CD14-positive monocyte (primary cell): Measurements from ENCODE around the gene BTG3. TPM values are rescaled to one million over a fixed set of nuclear protein-coding genes. Genes with fewer than 3 reads are reported as not detected.

Source experiments
- DNase-seq, 3 donors: peaks; one replicate each; pipeline ENCODE4 v3.0.0-alpha.2; 2011 to 2022
- H2AFZ ChIP-seq: 2 replicates; pipeline ENCODE4 v1.6.0; 2012; ENCODE audit warnings: mild to moderate bottlenecking, low read depth, low read length, inconsistent platforms; ENCODE audit not compliant: insufficient read depth, poor library complexity, severe bottlenecking
- H3K27ac ChIP-seq, 2 donors: 1 replicate in 1 of 2; 2 replicates in 1 of 2; pipeline ENCODE4 v1.5.1; 2012 to 2013; ENCODE audit warnings: low read length in 2 of 2, control low read depth in 1 of 2, inconsistent platforms in 1 of 2, low read depth in 1 of 2, mild to moderate bottlenecking in 1 of 2
- H3K27me3 ChIP-seq, 2 donors: one replicate each; pipeline versions ENCODE4 v1.6.0 to v1.6.1; 2011 to 2013; ENCODE audit warnings: low read length in 2 of 2; ENCODE audit not compliant: control insufficient read depth in 2 of 2, insufficient read depth in 2 of 2
- H3K36me3 ChIP-seq, 2 donors: replicated peaks in 1 of 2; 1 replicate in 1 of 2; 2 replicates in 1 of 2; pipeline versions ENCODE4 v1.5.1 to v1.6.1; 2012 to 2013; ENCODE audit warnings: low read length in 2 of 2, control low read depth in 1 of 2, inconsistent platforms in 1 of 2, mild to moderate bottlenecking in 1 of 2; ENCODE audit not compliant: insufficient read depth in 2 of 2, control insufficient read depth in 1 of 2
- H3K4me1 ChIP-seq, 2 donors: 1 replicate in 1 of 2; 2 replicates in 1 of 2; pipeline versions ENCODE4 v1.5.1 to v1.6.1; 2012 to 2013; ENCODE audit warnings: low read length in 2 of 2, control low read depth in 1 of 2, inconsistent platforms in 1 of 2, mild to moderate bottlenecking in 1 of 2, moderate library complexity in 1 of 2; ENCODE audit not compliant: insufficient read depth in 2 of 2, control insufficient read depth in 1 of 2
- H3K4me2 ChIP-seq: replicated peaks from 2 replicates; pipeline ENCODE3; 2012; ENCODE audit warnings: low read length, moderate library complexity, mild to moderate bottlenecking; ENCODE audit not compliant: poor library complexity, severe bottlenecking; ENCODE audit errors: extremely low read depth
- H3K4me3 ChIP-seq, 3 experiments: fragments of 200-600 bp in 1 of 3; sonication (generic) in 1 of 3; replicated peaks in 1 of 3; 1 replicate in 2 of 3; 2 replicates in 1 of 3; pipeline ENCODE4 v1.5.1; 2011 to 2013; ENCODE audit warnings: low read length in 3 of 3, mild to moderate bottlenecking in 3 of 3, control low read depth in 2 of 3, low read depth in 2 of 3, inconsistent platforms in 1 of 3, moderate library complexity in 1 of 3
- H3K79me2 ChIP-seq: 2 replicates; pipeline ENCODE4 v1.6.0; 2012; ENCODE audit warnings: mild to moderate bottlenecking, control low read depth, inconsistent platforms, low read length, moderate library complexity; ENCODE audit not compliant: insufficient read depth
- H3K9ac ChIP-seq: 2 replicates; pipeline ENCODE4 v1.6.0; 2017; ENCODE audit warnings: low read length, mild to moderate bottlenecking; ENCODE audit not compliant: insufficient read depth, poor library complexity, severe bottlenecking
- H3K9me3 ChIP-seq, 2 donors: replicated peaks in 1 of 2; 1 replicate in 1 of 2; 2 replicates in 1 of 2; pipeline versions ENCODE4 v1.5.1 to v1.6.1; 2012 to 2013; ENCODE audit warnings: low read length in 2 of 2, control low read depth in 1 of 2; ENCODE audit not compliant: control insufficient read depth in 1 of 2, insufficient read depth in 1 of 2
- H4K20me1 ChIP-seq: 2 replicates; pipeline ENCODE4 v1.6.0; 2012; ENCODE audit warnings: mild to moderate bottlenecking, low read length, control low read depth, moderate library complexity; ENCODE audit not compliant: insufficient read depth
- H3K27ac Mint-ChIP-seq, 7 donors: one replicate each; pipeline ENCODE4 v1.8.0; 2020; ENCODE audit warnings: mild to moderate bottlenecking in 7 of 7, mixed read lengths in 7 of 7, moderate library complexity in 6 of 7, inconsistent platforms in 2 of 7
- H3K27me3 Mint-ChIP-seq, 3 donors: one replicate each; pipeline ENCODE4 v1.8.0; 2021 to 2022; ENCODE audit warnings: low read depth in 3 of 3, mild to moderate bottlenecking in 3 of 3, mixed read lengths in 3 of 3, moderate library complexity in 3 of 3, inconsistent platforms in 1 of 3
- H3K36me3 Mint-ChIP-seq, 2 donors: one replicate each; pipeline ENCODE4 v1.8.0; 2020; ENCODE audit warnings: mixed read lengths in 2 of 2, inconsistent platforms in 1 of 2, mild to moderate bottlenecking in 1 of 2
- H3K4me1 Mint-ChIP-seq: one replicate; pipeline ENCODE4 v1.8.0; 2020; ENCODE audit warnings: mild to moderate bottlenecking, mixed read lengths
- H3K4me3 Mint-ChIP-seq, 2 donors: one replicate each; pipeline ENCODE4 v1.8.0; 2020; ENCODE audit warnings: mild to moderate bottlenecking in 2 of 2, mixed read lengths in 2 of 2, moderate library complexity in 1 of 2
- H3K9me3 Mint-ChIP-seq, 7 donors: one replicate each; pipeline ENCODE4 v1.8.0; 2020 to 2022; ENCODE audit warnings: mixed read lengths in 7 of 7, mild to moderate bottlenecking in 6 of 7, moderate library complexity in 6 of 7, inconsistent platforms in 2 of 7
- WGBS: methylation state at CpG from one replicate; pipeline ENCODE4 v1.1.5; 2013; ENCODE audit warnings: missing lambda C conversion rate; ENCODE audit not compliant: insufficient coverage; 5-methylcytosine and 5-hydroxymethylcytosine counted together
- intact Hi-C, 2 donors: fragments of 100-400 bp; cut with micrococcal nuclease; formaldehyde crosslinking; loops; one replicate each; pipeline versions ENCODE4 v1.15.0 to v1.15.1; 2023
- polyA plus RNA-seq, 3 donors: library from polyadenylated mRNA; depleted of rRNA in 1 of 3; unstranded in 2 of 3; stranded (reverse) in 1 of 3; fragments of 300-500 nt in 2 of 3; fragments of >200 nt in 1 of 3; fragmentation: Illumina TruSeq in 2 of 3; gene quantifications; 1 replicate in 2 of 3; 2 replicates in 1 of 3; pipeline ENCODE4 v1.2.3, GENCODE V29; 2012 to 2021
- TF ChIP-seq, protein P1 (sequence below): fragments of 200-600 bp; IDR thresholded peaks from one replicate; pipeline ENCODE4 v1.8.0; 2022; ENCODE audit warnings: antibody characterized with exemption, mild to moderate bottlenecking

The BTG3 gene
- polyA plus RNA-seq, 3 donors, result 1.9 to 10.4 (median 2.0) TPM

GRCh38 chr21:17590430-17590829, 22.3 kb downstream of the BTG3 start:
- Histone ChIP-seq H3K79me2 (no peaks in the 10 kb centered on the region), H3K27ac (no peak overlapping the region), H4K20me1 (no peaks in the 10 kb centered on the region), H3K36me3 (peaks cover 11 to 30% of the 10 kb centered on the region in 2 donors), H3K9me3 (no peaks in the 10 kb centered on the region), H3K4me3 (no peak overlapping the region), H2AFZ (no peak overlapping the region), H3K4me1 (no peaks in the 10 kb centered on the region), H3K9ac (no peak overlapping the region), H3K27me3 (no peaks in the 10 kb centered on the region), H3K4me2 (no peak overlapping the region)
- no peak overlapping the region for H3K4me3 Mint-ChIP-seq
- H3K27me3 Mint-ChIP-seq, result peaks cover 0 to 5% (median 0%) of the 10 kb centered on the region in 3 donors
- H3K9me3 Mint-ChIP-seq, result no peaks in the 10 kb centered on the region
- peaks cover 18 to 21% of the 10 kb centered on the region in 2 donors for H3K36me3 Mint-ChIP-seq
- TF ChIP-seq, protein P1, sequence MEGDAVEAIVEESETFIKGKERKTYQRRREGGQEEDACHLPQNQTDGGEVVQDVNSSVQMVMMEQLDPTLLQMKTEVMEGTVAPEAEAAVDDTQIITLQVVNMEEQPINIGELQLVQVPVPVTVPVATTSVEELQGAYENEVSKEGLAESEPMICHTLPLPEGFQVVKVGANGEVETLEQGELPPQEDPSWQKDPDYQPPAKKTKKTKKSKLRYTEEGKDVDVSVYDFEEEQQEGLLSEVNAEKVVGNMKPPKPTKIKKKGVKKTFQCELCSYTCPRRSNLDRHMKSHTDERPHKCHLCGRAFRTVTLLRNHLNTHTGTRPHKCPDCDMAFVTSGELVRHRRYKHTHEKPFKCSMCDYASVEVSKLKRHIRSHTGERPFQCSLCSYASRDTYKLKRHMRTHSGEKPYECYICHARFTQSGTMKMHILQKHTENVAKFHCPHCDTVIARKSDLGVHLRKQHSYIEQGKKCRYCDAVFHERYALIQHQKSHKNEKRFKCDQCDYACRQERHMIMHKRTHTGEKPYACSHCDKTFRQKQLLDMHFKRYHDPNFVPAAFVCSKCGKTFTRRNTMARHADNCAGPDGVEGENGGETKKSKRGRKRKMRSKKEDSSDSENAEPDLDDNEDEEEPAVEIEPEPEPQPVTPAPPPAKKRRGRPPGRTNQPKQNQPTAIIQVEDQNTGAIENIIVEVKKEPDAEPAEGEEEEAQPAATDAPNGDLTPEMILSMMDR, result no peak
- intact Hi-C loops, result no loop called here
- H3K27ac Mint-ChIP-seq, result no peak overlapping the region
- no peaks in the 10 kb centered on the region for H3K4me1 Mint-ChIP-seq
- DNase-seq, result no peak
- 85% methylated on average over 2 of the region's 4 CpGs for WGBS

DNA sequence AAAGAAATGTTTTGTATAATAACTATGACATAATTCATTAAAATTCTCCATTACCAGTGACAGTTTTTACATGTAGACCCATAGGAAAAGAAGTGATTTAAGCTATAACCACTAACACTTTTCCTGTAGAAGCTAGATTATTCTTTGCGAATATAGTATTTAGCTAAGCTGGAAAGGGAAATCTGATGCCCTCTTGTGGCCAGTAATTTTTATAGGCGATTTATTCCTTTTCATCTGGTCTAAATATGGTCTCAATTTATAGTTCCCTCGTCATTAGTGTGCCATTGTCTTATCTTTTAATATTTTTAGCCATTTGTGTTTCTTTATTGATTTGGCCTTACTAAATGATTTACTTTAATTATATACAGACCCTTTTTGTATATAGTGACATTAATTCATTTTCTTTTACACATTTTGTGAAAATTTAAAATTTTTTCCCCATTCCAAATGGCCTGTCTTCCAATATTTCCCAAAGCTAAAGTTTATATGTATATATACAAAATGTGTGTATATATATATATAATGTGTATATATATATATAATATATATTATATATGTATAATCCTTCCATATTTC, 26.7 kb downstream of the BTG3 start:
- no peaks in the 10 kb centered on the region for H4K20me1 ChIP-seq
- H3K9me3 Mint-ChIP-seq, result no peaks in the 10 kb centered on the region
- no peak overlapping the region for H3K27ac ChIP-seq
- peak in 2 of 3 donors; percentile 24 to 48 for DNase-seq
- H3K36me3 ChIP-seq, result no peaks in the 10 kb centered on the region
- H3K4me1 Mint-ChIP-seq, result no peaks in the 10 kb centered on the region
- no peaks in the 10 kb centered on the region for H3K79me2 ChIP-seq
- H3K9ac ChIP-seq, result no peak overlapping the region
- H3K27me3 ChIP-seq, result no peaks in the 10 kb centered on the region
- peaks cover 0 to 10% (median 0%) of the 10 kb centered on the region in 3 donors for H3K27me3 Mint-ChIP-seq
- no peaks in the 10 kb centered on the region for H3K4me1 ChIP-seq
- H3K36me3 Mint-ChIP-seq, result peaks cover 0 to under 1% of the 10 kb centered on the region in 2 donors
- no peak overlapping the region for H3K4me3 Mint-ChIP-seq
- H3K9me3 ChIP-seq, result no peaks in the 10 kb centered on the region
- H2AFZ ChIP-seq, result no peak overlapping the region
- no CpG with 5 or more reads among the region's 3 CpGs for WGBS
- H3K27ac Mint-ChIP-seq, result no peak overlapping the region
- TF ChIP-seq, protein P1, result peak; percentile 74
- intact Hi-C loops, result loop anchor here (2.0 to 5.0 kb wide), 2 partner anchors 199 kb away; no protein-coding TSS in a partner anchor
- no peak overlapping the region for H3K4me2 ChIP-seq
- H3K4me3 ChIP-seq, result no peak overlapping the region
